Endothelial cell of umbilical vein (primary cell): Measurements from ENCODE around the gene NDUFB7. TPM values are rescaled to one million over a fixed set of nuclear protein-coding genes. Genes with fewer than 3 reads are reported as not detected.

Source experiments
- BruUV-seq: library from RNA; stranded (reverse); fragments of 400-500 nt; replicated peaks from 2 replicates; lab custom pipeline; 2021; lab: Mats Ljungman, UMichigan
- CTCF ChIA-PET: fragments of 300-600, 350-600 bp; sonication (Branson Sonifier 250); formaldehyde crosslinking; loops from one replicate; lab custom pipeline; 2021; ENCODE audit warnings: antibody characterized with exemption, inconsistent platforms; lab: Charles Lee
- POLR2A ChIA-PET: fragments of 300-600, 350-600 bp; sonication (Branson Sonifier 250); formaldehyde crosslinking; loops from one replicate; lab custom pipeline; 2021; ENCODE audit warnings: antibody characterized with exemption, inconsistent platforms; lab: Charles Lee
- DNase-seq: peaks from one replicate; pipeline ENCODE4 v3.0.0-alpha.2; 2011; ENCODE audit warnings: low read depth, low spot score
- FAIRE-seq: peaks from 2 replicates; lab custom pipeline; 2011; peaks lifted over from hg19 to GRCh38; lab: Jason Lieb, UNC
- H2AFZ ChIP-seq: 2 replicates; pipeline ENCODE4 v1.6.0; 2012; ENCODE audit warnings: low read depth, low read length, control low read depth, inconsistent platforms
- H3K27ac ChIP-seq: 2 replicates; pipeline ENCODE4 v1.5.1; 2011; ENCODE audit warnings: low read depth, mild to moderate bottlenecking, control low read depth, low read length, moderate library complexity; ENCODE audit not compliant: insufficient read depth
- H3K27me3 ChIP-seq, 2 experiments: 2 replicates each; pipeline versions ENCODE4 v1.6.0 to v1.6.1; 2011; ENCODE audit warnings: low read length in 2 of 2, mixed read lengths in 1 of 2; ENCODE audit not compliant: control insufficient read depth in 2 of 2, insufficient read depth in 2 of 2
- H3K36me3 ChIP-seq, 2 experiments: 2 replicates in 1 of 2; 3 replicates in 1 of 2; pipeline ENCODE4 v1.5.1; 2011; ENCODE audit warnings: low read length in 2 of 2, mild to moderate bottlenecking in 1 of 2, moderate library complexity in 1 of 2; ENCODE audit not compliant: control insufficient read depth in 2 of 2, insufficient read depth in 2 of 2; ENCODE audit errors: extremely low read depth in 1 of 2
- H3K4me1 ChIP-seq: 3 replicates; pipeline ENCODE4 v1.5.1; 2011; ENCODE audit warnings: mild to moderate bottlenecking, low read length; ENCODE audit not compliant: control insufficient read depth, insufficient read depth; ENCODE audit errors: extremely low read depth
- H3K4me2 ChIP-seq: 2 replicates; pipeline ENCODE4 v1.6.1; 2011; ENCODE audit warnings: low read length, control low read depth, mixed read lengths; ENCODE audit not compliant: insufficient read depth
- H3K4me3 ChIP-seq, 3 experiments: fragments of 200-600 bp in 1 of 3; sonication (generic), shearing (Covaris generic) in 1 of 3; replicated peaks in 1 of 3; 2 replicates each; pipeline ENCODE4 v1.5.1; 2011 to 2016; ENCODE audit warnings: control low read depth in 3 of 3, low read length in 3 of 3, mild to moderate bottlenecking in 2 of 3, inconsistent platforms in 1 of 3, low read depth in 1 of 3, moderate library complexity in 1 of 3; ENCODE audit not compliant: insufficient read depth in 1 of 3
- H3K79me2 ChIP-seq: 2 replicates; pipeline ENCODE4 v1.6.0; 2012; ENCODE audit warnings: low read length, inconsistent platforms; ENCODE audit not compliant: control insufficient read depth, insufficient read depth
- H3K9ac ChIP-seq: replicated peaks from 2 replicates; pipeline ENCODE3; 2011; ENCODE audit warnings: low read length, control low read depth; ENCODE audit not compliant: insufficient read depth; ENCODE audit errors: extremely low read depth
- H3K9me1 ChIP-seq: replicated peaks from 3 replicates; pipeline ENCODE4 v1.6.0; 2011; ENCODE audit warnings: mild to moderate bottlenecking, low read length; ENCODE audit not compliant: control insufficient read depth, insufficient read depth; ENCODE audit errors: extremely low read depth
- H3K9me3 ChIP-seq: replicated peaks from 2 replicates; pipeline ENCODE4 v1.5.1; 2012; ENCODE audit warnings: low read length, inconsistent platforms; ENCODE audit not compliant: control insufficient read depth, insufficient read depth
- H4K20me1 ChIP-seq: replicated peaks from 2 replicates; pipeline ENCODE3; 2011; ENCODE audit warnings: mild to moderate bottlenecking, low read length; ENCODE audit not compliant: control insufficient read depth, insufficient read depth; ENCODE audit errors: extremely low read depth
- EZH2 ChIP-seq: IDR thresholded peaks from 2 replicates; pipeline ENCODE4 v1.6.1; 2012; ENCODE audit warnings: borderline replicate concordance, low read depth, mild to moderate bottlenecking, moderate library complexity, low read length, inconsistent platforms; ENCODE audit not compliant: severe bottlenecking
- JUN ChIP-seq: IDR thresholded peaks from 2 replicates; pipeline ENCODE4 v1.6.1; 2011; ENCODE audit warnings: borderline replicate concordance, low read depth; ENCODE audit not compliant: insufficient read length, insufficient read depth
- MAX ChIP-seq: IDR thresholded peaks from 2 replicates; pipeline ENCODE4 v1.6.1; 2011; ENCODE audit not compliant: insufficient read depth, insufficient read length
- MYC ChIP-seq: IDR thresholded peaks from one replicate; pipeline ENCODE4 v1.6.1; 2011; ENCODE audit warnings: mild to moderate bottlenecking, low read depth, low read length
- POLR2A ChIP-seq: IDR thresholded peaks from 2 replicates; pipeline ENCODE4 v1.6.1; 2012; ENCODE audit warnings: low read depth, mild to moderate bottlenecking, control low read depth, low read length
- POLR2AphosphoS5 ChIP-seq: IDR thresholded peaks from 2 replicates; pipeline ENCODE4 v1.6.1; 2012; ENCODE audit warnings: low read depth, mild to moderate bottlenecking, control low read depth, low read length, moderate library complexity; ENCODE audit not compliant: insufficient read depth
- dilution Hi-C: fragments of 300-500 bp; cut with MboI; formaldehyde crosslinking; loops from one replicate; pipeline ENCODE4 v1.15.0; 2019; ENCODE audit warnings: low sequenced_read_pairs; ENCODE audit not compliant: extremely low pct_ligation_motif_present
- intact Hi-C: fragments of 100-400 bp; cut with micrococcal nuclease; formaldehyde crosslinking; loops from one replicate; pipeline ENCODE4 v1.10.0; 2022
- polyA plus RNA-seq, 4 experiments: library from polyadenylated mRNA; depleted of rRNA in 3 of 4; stranded (reverse) in 3 of 4; unstranded in 1 of 4; fragments of >200 nt; gene quantifications; 2 replicates each; pipeline versions ENCODE4 v1.2.1 to v1.2.3, GENCODE V29; 2011 to 2012; ENCODE audit warnings: missing spikeins in 1 of 4
- total RNA-seq: library from RNA; stranded (reverse); gene quantifications from 2 replicates; pipeline ENCODE4 v1.2.3, GENCODE V29; 2021
- TF ChIP-seq, protein P1 (sequence below), 2 donors: IDR thresholded peaks; 1 replicate in 1 of 2; 2 replicates in 1 of 2; pipeline ENCODE4 v1.5.1; 2011; ENCODE audit warnings: low read length in 2 of 2, mild to moderate bottlenecking in 2 of 2, moderate library complexity in 2 of 2, control low read depth in 1 of 2, inconsistent platforms in 1 of 2, low read depth in 1 of 2; ENCODE audit not compliant: insufficient read depth in 1 of 2; ENCODE audit errors: extremely low read depth in 1 of 2

Gene NDUFB7
- total and polyA plus RNA-seq, 2 donors (not counting 3 experiments of a cell fraction or from before 2014, with no cell fraction given) = 177 to 655 TPM

GRCh38 chr19:14566712-14567077 is 5.2 kb downstream of the NDUFB7 start:
- CTCF ChIA-PET = interaction anchor here (1.3 kb wide), 1 partner anchor 10 kb away, joined by 6 read pairs; no protein-coding TSS in a partner anchor
- FAIRE-seq = no peak

More at GRCh38 chr19:14566712-14567077, 5.2 kb downstream of the NDUFB7 start:
- H3K27ac ChIP-seq = no peak overlapping the region
- H3K79me2 ChIP-seq = peaks cover 22% of the 10 kb centered on the region
- no peak overlapping the region for H3K9ac ChIP-seq
- no peak overlapping the region for H3K4me3 ChIP-seq
- H4K20me1 ChIP-seq = no peaks in the 10 kb centered on the region
- peaks cover 8% of the 10 kb centered on the region for H3K4me1 ChIP-seq
- no peaks in the 10 kb centered on the region for H3K27me3 ChIP-seq
- no peak for DNase-seq
- TF ChIP-seq MAX (no peak), POLR2A (no peak), POLR2AphosphoS5 (no peak), MYC (no peak), EZH2 (no peak), JUN (no peak)
- TF ChIP-seq, protein P1, sequence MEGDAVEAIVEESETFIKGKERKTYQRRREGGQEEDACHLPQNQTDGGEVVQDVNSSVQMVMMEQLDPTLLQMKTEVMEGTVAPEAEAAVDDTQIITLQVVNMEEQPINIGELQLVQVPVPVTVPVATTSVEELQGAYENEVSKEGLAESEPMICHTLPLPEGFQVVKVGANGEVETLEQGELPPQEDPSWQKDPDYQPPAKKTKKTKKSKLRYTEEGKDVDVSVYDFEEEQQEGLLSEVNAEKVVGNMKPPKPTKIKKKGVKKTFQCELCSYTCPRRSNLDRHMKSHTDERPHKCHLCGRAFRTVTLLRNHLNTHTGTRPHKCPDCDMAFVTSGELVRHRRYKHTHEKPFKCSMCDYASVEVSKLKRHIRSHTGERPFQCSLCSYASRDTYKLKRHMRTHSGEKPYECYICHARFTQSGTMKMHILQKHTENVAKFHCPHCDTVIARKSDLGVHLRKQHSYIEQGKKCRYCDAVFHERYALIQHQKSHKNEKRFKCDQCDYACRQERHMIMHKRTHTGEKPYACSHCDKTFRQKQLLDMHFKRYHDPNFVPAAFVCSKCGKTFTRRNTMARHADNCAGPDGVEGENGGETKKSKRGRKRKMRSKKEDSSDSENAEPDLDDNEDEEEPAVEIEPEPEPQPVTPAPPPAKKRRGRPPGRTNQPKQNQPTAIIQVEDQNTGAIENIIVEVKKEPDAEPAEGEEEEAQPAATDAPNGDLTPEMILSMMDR (IDR thresholded peaks at IDR 0.05; ENCODE audit: extremely low read depth in 1 of 2, insufficient read depth in 1 of 2, low read depth in 1 of 2, low read length in 2 of 2) = no peak
- peaks cover 0 to 11% of the 10 kb centered on the region in 2 experiments for H3K36me3 ChIP-seq
- H2AFZ ChIP-seq = no peak overlapping the region
- H3K9me3 ChIP-seq = no peaks in the 10 kb centered on the region
- POLR2A ChIA-PET = no interaction called here
- no peaks in the 10 kb centered on the region for H3K9me1 ChIP-seq
- intact Hi-C loops = no loop called here
- H3K4me2 ChIP-seq = no peak overlapping the region
- dilution Hi-C loops = no loop called here
- BruUV-seq = no TSS peak
